ENCODE data around the gene NEK4.

DNA sequence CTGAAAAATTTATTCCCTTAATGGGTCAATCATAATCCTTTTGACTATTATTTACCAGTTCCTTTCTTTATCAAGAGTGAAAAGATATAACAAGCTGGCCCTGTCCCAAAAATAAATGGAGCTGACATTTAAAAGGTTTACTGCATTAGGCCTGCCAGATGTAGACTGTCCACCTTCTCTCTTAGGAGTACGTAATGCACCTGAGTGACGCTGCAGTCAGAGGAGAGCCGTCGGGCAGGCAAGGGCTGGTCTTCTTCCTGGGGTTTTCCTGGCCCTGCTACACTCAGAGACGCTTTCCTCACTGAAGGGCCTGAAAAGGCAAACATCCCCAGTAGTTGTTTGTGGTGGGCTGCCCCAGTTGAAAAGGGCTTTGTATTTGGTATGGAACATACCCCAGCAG lies 27.6 kb downstream of the NEK4 start:
- no peak for TF ChIP-seq EZH2 (conservative IDR thresholded peaks at IDR 0.05; ENCODE audit: low read depth, low read length)
- TF ChIP-seq, protein P1, sequence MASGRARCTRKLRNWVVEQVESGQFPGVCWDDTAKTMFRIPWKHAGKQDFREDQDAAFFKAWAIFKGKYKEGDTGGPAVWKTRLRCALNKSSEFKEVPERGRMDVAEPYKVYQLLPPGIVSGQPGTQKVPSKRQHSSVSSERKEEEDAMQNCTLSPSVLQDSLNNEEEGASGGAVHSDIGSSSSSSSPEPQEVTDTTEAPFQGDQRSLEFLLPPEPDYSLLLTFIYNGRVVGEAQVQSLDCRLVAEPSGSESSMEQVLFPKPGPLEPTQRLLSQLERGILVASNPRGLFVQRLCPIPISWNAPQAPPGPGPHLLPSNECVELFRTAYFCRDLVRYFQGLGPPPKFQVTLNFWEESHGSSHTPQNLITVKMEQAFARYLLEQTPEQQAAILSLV (CRISPR knock-in tag; IDR thresholded peaks at IDR 0.05; ENCODE audit: borderline replicate concordance), result no peak
- no peak for TF ChIP-seq BRF2 (CRISPR knock-in tag; IDR thresholded peaks at IDR 0.05)
- TF ChIP-seq ZNF335 (CRISPR knock-in tag; IDR thresholded peaks at IDR 0.05), result no peak

Measured in HepG2 (cell line).